ENCODE data around the gene ZFP69.

Gene ZFP69

DNA sequence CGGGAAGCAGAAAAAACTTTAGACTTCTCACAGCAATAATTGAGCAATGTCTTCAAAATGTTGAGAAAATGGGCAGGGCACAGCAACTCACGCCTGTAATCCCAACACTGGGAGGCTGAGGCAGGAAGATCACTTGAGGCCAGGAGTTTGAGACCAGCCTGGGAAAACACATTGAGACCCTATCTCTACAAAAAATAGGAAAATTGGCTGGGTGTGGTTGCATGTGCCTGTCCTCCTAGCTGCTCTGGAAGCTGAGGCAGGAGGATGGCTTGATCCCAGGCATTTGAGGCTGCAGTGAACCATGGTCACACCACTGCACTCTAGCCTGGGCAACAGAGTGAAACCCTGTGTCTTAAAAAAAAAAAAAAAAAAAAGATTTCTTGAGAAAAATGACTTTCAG, 7.8 kb upstream of the ZFP69 start:
- Histone ChIP-seq H3K27me3 (ENCODE audit: low read depth, low read length) (no peaks in the 10 kb centered on the region), H3K27ac (ENCODE audit: low read length) (no peak overlapping the region), H3K4me3 (ENCODE audit: low read length) (no peak overlapping the region), H3K9me3 (ENCODE audit: insufficient read depth, low read length) (peaks cover 28% of the 10 kb centered on the region; the same call in 1 of the 2 replicates), H3K9ac (ENCODE audit: low read length) (no peak overlapping the region), H3K4me2 (ENCODE audit: low read length) (no peak overlapping the region), H3K79me2 (ENCODE audit: low read length) (no peaks in the 10 kb centered on the region), H3K4me1 (ENCODE audit: low read length) (no peaks in the 10 kb centered on the region), H4K20me1 (ENCODE audit: insufficient read depth, low read length) (no peaks in the 10 kb centered on the region), H2AFZ (ENCODE audit: low read depth, low read length) (no peak overlapping the region), H3K36me3 (replicated peaks; ENCODE audit: low read depth, low read length) (peaks cover 44% of the 10 kb centered on the region)
- TF ChIP-seq EZH2phosphoT487 (IDR thresholded peaks at IDR 0.05; ENCODE audit: low read depth), result no peak
- TF ChIP-seq, protein P1, sequence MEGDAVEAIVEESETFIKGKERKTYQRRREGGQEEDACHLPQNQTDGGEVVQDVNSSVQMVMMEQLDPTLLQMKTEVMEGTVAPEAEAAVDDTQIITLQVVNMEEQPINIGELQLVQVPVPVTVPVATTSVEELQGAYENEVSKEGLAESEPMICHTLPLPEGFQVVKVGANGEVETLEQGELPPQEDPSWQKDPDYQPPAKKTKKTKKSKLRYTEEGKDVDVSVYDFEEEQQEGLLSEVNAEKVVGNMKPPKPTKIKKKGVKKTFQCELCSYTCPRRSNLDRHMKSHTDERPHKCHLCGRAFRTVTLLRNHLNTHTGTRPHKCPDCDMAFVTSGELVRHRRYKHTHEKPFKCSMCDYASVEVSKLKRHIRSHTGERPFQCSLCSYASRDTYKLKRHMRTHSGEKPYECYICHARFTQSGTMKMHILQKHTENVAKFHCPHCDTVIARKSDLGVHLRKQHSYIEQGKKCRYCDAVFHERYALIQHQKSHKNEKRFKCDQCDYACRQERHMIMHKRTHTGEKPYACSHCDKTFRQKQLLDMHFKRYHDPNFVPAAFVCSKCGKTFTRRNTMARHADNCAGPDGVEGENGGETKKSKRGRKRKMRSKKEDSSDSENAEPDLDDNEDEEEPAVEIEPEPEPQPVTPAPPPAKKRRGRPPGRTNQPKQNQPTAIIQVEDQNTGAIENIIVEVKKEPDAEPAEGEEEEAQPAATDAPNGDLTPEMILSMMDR (IDR thresholded peaks at IDR 0.05; ENCODE audit: low read depth, low read length), result no peak

DNA sequence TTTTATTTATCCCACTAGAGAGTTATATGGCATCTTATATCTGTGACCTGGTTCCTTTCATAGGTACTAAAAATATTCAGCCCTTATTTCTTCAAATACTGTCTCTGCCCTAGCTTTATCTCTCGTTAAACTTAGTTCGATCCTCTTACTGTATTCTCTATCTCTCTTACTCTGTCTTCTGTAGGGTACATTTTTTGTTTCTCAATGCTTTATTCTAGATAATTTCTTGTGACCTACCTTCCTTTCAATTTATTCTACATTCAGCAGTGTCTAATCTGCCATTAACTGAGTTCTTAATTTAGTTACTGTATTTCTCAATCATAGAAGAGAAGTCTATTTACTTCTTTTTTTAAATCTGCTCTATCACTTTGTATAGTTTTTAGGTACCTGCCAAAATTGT, 1.8 kb upstream of the ZFP69 start:
- peaks cover 6% of the 10 kb centered on the region for H3K36me3 ChIP-seq (replicated peaks; ENCODE audit: low read depth, low read length)
- no peaks in the 10 kb centered on the region for H3K79me2 ChIP-seq (ENCODE audit: low read length)
- no peaks in the 10 kb centered on the region for H3K9me3 ChIP-seq (ENCODE audit: insufficient read depth, low read length)
- no peak overlapping the region for H2AFZ ChIP-seq (ENCODE audit: low read depth, low read length)
- H3K4me3 ChIP-seq (ENCODE audit: low read length), result no peak overlapping the region
- H3K9ac ChIP-seq (ENCODE audit: low read length), result no peak overlapping the region
- no peaks in the 10 kb centered on the region for H4K20me1 ChIP-seq (ENCODE audit: insufficient read depth, low read length)
- no peaks in the 10 kb centered on the region for H3K4me1 ChIP-seq (ENCODE audit: low read length)
- H3K27ac ChIP-seq (ENCODE audit: low read length), result no peak overlapping the region
- no peaks in the 10 kb centered on the region for H3K27me3 ChIP-seq (ENCODE audit: low read depth, low read length)
- TF ChIP-seq, protein P1 (IDR thresholded peaks at IDR 0.05; ENCODE audit: low read depth, low read length), result no peak
- TF ChIP-seq EZH2phosphoT487 (IDR thresholded peaks at IDR 0.05; ENCODE audit: low read depth), result no peak
- no peak overlapping the region for H3K4me2 ChIP-seq (ENCODE audit: low read length)

DNA sequence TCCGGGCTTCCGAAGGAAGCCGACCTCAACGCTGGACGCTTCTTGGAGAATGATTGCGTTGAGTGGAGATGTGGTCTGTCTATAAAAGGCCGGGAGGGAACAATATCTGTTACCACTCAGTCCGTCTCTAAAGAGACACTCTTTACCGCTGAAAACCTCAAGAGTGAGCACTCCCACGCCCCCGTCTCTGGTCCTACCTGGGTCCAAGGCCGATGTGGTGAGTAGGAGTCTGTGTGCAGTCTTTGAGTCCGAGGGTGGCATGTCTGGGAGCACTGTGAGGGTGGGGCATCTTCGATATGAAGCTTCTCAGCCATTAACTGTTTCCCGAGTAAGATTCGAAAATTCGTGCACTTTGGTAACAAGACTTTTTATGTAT, 576 bp downstream of the ZFP69 start:
- Histone ChIP-seq H3K4me1 (ENCODE audit: low read length) (no peaks in the 10 kb centered on the region), H3K9ac (ENCODE audit: low read length) (no peak overlapping the region), H4K20me1 (ENCODE audit: insufficient read depth, low read length) (no peaks in the 10 kb centered on the region), H3K36me3 (replicated peaks; ENCODE audit: low read depth, low read length) (no peaks in the 10 kb centered on the region), H2AFZ (ENCODE audit: low read depth, low read length) (no peak overlapping the region), H3K9me3 (ENCODE audit: insufficient read depth, low read length) (no peaks in the 10 kb centered on the region; the same call in 1 of the 2 replicates), H3K4me2 (ENCODE audit: low read length) (no peak overlapping the region), H3K4me3 (ENCODE audit: low read length) (no peak overlapping the region), H3K79me2 (ENCODE audit: low read length) (no peaks in the 10 kb centered on the region), H3K27ac (ENCODE audit: low read length) (no peak overlapping the region), H3K27me3 (ENCODE audit: low read depth, low read length) (no peaks in the 10 kb centered on the region)
- TF ChIP-seq, protein P1 (IDR thresholded peaks at IDR 0.05; ENCODE audit: low read depth, low read length), result no peak
- no peak for TF ChIP-seq EZH2phosphoT487 (IDR thresholded peaks at IDR 0.05; ENCODE audit: low read depth)

DNA sequence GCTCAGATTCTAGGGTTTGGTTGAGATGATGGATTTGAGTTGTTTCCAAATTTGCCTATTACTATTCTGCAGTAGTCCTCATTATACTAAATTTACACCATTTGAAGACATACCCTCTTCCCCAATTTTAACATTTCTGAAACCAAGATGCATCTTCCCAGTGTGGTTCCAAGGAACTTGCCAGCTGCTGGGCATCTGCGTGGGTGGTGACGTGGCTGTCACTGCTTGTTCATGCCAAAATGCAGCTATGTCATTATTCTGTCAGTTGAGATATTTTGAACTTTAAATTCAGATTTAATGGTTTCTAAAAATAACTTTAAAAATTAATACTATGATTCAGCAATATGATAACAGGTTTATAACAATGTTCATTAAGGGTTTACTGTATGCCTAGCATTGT, 1.2 kb downstream of the ZFP69 start:
- Histone ChIP-seq H3K4me2 (ENCODE audit: low read length) (no peak overlapping the region), H2AFZ (ENCODE audit: low read depth, low read length) (no peak overlapping the region), H3K9me3 (ENCODE audit: insufficient read depth, low read length) (no peaks in the 10 kb centered on the region; the same call in 1 of the 2 replicates), H3K36me3 (replicated peaks; ENCODE audit: low read depth, low read length) (no peaks in the 10 kb centered on the region), H3K4me1 (ENCODE audit: low read length) (no peaks in the 10 kb centered on the region), H3K27me3 (ENCODE audit: low read depth, low read length) (no peaks in the 10 kb centered on the region), H4K20me1 (ENCODE audit: insufficient read depth, low read length) (no peaks in the 10 kb centered on the region), H3K9ac (ENCODE audit: low read length) (no peak overlapping the region), H3K27ac (ENCODE audit: low read length) (no peak overlapping the region), H3K79me2 (ENCODE audit: low read length) (no peaks in the 10 kb centered on the region), H3K4me3 (ENCODE audit: low read length) (no peak overlapping the region)
- no peak for TF ChIP-seq EZH2phosphoT487 (IDR thresholded peaks at IDR 0.05; ENCODE audit: low read depth)
- TF ChIP-seq, protein P1 (IDR thresholded peaks at IDR 0.05; ENCODE audit: low read depth, low read length), result no peak
